ENCODE data around the gene MINDY4.
A peak's percentile ranks its signal among the peaks of the same experiment; 100 is the strongest.

The MINDY4 gene

DNA sequence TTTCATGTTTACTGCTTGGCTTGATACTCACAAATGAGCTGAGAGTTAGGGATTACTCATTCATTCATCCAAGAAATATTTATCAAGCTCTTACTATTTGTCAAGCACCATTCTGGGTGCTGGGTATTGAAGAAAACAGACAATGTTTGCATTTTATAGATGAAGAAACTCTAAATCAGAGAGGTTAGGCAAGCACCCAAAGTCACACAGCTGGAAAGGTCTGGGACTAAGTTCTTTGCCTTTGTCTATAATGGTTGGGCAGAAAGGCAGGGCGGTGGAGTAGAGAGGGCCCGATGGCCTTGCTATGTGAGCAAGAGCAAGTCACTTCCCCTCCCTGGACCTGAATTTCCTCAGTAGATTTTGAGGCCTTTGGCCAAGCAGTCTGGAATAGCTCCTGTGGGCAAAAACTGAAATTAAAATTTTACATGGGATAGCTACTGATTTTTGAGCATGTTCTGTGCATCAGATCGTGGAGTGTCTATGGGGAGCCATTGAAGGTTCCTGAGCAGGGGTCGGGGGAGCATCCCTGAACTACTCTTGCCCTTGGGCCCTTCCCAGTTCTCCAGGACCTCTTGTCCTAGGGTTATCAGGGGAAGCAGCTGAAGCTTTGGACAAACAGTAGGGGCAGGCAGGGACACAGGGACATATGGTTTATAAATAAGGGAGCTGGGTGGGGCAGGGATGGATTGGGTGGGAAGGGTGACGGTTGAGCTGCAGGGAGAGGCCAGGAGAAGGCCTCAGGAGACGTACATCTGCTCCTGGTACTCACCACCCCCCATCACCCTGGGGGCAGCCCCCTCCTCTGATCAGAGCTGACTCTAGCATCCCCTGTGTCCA is 163.7 kb downstream of the MINDY4 start:
- no peak for DNase-seq

DNA sequence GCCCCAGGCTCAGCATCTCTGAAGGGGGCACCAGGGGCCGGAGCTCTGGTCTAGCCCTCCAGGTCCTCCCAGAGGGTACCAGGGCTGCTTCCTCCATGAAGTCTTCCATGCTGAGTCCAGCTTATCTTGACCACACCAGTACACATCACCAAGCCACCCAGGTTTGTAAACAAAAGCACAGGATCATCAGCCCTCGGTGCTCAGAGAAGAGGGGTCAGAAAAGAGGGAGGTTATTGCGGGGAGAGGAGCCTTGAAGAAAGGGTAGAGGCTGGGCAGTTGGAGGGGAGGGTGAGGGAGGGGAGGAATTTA is 164.3 kb downstream of the MINDY4 start:
- DNase-seq = no peak

DNA sequence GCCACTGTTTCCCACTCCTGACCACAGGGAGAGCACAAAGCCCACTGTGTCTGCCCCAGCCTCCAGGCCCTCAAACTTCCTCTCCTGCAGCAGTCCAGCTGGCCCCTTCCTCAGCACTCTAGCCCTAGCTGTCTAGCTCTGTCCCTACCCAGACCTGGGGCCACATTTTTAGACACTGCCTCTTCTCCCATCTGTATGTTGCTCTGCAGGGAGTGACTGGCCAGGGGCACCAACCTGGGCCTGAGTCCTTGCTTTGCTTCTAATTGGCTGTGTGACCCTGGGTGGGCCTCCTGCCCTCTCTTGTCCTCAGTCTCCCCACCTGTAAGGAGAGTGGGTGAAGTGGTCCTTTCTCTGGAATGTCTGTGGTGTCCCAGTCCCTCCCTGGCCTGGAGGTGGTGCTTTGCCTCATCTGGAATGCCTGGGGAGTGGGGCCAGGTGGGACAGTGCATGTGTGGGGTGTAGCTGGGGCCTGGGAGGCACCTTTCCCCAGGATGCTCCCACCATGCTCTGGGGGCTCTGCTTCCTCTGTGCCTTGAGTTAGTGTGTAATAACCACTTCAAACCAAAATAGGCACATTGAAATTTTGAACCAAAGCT is 165.5 kb downstream of the MINDY4 start:
- DNase-seq = no peak

DNA sequence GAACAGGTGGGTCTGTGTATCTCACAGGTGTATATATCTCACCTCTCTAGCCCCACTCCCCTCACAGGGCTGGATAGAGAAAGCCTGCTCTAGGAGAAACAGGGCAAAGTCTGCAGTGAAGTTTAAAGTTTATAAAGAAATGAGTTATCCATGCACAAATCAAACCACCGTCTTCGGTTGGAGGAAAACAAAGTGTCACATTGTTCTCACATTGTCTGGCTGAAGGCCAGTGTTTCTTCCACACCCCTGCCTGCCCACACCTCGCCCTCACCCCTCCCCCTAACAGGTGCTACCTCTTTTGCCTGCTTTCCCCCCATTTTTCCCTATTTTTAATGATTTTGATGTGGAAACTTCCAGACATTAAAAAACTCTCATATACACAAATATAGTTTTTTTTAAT is 166.2 kb downstream of the MINDY4 start:
- no peak for DNase-seq

DNA sequence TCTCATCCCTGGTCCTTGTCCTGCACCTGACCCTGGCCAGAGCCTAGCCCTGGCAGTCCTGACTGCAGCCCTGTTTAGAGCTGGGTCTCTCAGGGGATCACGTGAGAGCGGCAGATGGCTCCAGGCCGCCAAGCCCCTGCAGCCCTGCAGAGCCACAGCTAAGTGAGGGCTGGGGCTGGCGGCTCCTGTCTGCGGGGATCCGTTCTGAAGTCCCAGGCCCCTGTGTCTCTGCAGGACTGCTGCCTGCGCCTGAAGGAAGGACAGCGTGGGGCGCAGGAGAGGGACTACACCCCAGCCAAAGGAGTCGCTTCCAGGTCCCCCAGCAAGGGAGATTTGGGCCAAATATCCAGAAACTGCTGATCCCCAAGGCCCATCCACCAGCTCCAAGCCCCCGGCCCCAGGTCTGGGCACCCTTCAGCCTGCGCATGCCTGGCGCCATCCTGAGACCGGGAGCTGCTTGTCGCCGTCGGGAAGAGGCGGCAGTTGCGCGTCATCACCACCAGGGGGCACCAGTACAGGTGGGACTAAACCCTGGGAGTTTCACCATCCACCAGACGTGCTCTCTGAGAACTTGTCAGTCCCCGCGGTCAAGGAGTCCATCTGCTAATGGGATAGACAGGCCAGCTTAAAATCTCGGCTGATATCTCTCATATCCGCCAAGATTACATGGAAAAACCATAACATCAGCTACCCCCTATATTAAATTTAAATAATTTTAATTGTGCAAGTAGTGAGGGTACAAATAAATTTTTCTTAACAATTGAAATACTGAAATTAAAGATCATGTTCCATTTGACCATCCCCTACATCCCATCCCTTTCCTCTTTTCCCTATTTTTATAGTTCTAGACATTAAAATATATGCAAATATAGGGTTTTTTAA is 167.5 kb downstream of the MINDY4 start:
- peak; percentile 71 for DNase-seq

DNA sequence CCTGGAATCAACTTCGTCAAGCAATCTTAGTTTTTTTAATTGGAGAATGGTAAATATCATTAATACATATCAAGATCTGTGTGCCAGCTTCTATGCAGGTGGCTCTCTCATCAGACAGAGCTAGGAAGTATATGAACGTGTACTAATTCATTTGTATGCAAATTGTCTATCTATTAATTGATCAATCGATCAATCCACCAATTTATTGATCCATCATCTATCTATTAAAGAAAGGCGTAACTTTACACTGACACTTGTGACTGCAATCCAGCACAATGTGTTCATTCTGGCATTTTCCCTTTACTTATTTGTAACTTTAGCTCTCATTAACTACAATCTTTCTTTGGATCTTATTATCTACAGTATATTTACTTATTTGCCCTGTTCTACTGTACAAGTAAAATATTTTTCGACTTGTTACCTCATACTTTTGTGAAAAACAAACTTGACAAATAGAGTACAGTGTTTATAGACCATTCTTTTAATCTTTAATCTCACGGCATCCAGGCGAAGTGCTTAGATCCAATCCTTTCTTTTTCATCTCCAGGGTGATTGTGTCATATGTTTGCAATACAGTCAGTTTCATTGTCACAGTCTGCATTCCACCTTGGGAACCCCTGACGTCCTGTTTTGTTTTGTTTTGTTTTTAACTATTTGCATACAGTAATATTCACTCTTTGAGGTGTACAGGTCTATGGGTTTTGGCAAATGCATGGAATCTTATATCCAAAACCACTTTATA is 170.5 kb downstream of the MINDY4 start:
- DNase-seq = no peak
